Fibroblast of the aortic adventitia (primary cell): ENCODE data around the gene RBM5. TPM values are rescaled to one million over a fixed set of nuclear protein-coding genes. Genes with fewer than 3 reads are reported as not detected.

Experiments used
- DNase-seq: peaks from one replicate; pipeline ENCODE4 v3.0.0-alpha.2; 2010; ENCODE audit warnings: low read depth
- H3K4me3 ChIP-seq: 2 replicates; pipeline ENCODE4 v1.5.1; 2011; ENCODE audit warnings: low read depth, mild to moderate bottlenecking, control low read depth, low read length, moderate library complexity
- total RNA-seq: library from RNA; depleted of rRNA; stranded (reverse); fragments of >200 nt; gene quantifications from 2 replicates; pipeline ENCODE4 v1.2.3, GENCODE V29; 2012; ENCODE audit warnings: low replicate concordance
- TF ChIP-seq, protein P1 (sequence below): IDR thresholded peaks from 2 replicates; pipeline ENCODE4 v1.5.1; 2011; ENCODE audit warnings: mild to moderate bottlenecking, low read length, control low read depth, inconsistent platforms; ENCODE audit not compliant: insufficient read depth

Gene RBM5
- total RNA-seq, 1 donor, result 142 TPM

DNA sequence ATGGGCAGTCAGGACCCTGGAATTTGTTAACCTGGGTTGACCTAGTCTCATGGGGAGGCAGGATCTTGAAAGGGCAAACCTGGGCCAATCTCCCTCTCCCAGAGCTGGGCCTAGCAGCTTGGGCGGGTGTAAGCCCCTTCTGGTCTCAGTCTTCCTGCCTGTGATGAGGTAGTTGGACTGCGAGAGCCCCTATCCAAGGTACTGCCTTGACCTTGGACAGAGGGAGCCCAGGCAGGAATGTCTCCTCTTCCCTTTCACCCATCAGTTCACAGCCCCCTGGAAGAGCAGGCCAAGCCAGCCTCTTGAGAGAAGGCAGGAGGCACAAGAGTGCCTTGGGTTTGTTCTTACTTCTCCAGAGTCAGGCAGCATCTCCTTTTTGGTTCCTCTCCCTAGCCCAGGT lies 41.7 kb downstream of the RBM5 start:
- TF ChIP-seq, protein P1, sequence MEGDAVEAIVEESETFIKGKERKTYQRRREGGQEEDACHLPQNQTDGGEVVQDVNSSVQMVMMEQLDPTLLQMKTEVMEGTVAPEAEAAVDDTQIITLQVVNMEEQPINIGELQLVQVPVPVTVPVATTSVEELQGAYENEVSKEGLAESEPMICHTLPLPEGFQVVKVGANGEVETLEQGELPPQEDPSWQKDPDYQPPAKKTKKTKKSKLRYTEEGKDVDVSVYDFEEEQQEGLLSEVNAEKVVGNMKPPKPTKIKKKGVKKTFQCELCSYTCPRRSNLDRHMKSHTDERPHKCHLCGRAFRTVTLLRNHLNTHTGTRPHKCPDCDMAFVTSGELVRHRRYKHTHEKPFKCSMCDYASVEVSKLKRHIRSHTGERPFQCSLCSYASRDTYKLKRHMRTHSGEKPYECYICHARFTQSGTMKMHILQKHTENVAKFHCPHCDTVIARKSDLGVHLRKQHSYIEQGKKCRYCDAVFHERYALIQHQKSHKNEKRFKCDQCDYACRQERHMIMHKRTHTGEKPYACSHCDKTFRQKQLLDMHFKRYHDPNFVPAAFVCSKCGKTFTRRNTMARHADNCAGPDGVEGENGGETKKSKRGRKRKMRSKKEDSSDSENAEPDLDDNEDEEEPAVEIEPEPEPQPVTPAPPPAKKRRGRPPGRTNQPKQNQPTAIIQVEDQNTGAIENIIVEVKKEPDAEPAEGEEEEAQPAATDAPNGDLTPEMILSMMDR, result no peak
- DNase-seq, result no peak

DNA sequence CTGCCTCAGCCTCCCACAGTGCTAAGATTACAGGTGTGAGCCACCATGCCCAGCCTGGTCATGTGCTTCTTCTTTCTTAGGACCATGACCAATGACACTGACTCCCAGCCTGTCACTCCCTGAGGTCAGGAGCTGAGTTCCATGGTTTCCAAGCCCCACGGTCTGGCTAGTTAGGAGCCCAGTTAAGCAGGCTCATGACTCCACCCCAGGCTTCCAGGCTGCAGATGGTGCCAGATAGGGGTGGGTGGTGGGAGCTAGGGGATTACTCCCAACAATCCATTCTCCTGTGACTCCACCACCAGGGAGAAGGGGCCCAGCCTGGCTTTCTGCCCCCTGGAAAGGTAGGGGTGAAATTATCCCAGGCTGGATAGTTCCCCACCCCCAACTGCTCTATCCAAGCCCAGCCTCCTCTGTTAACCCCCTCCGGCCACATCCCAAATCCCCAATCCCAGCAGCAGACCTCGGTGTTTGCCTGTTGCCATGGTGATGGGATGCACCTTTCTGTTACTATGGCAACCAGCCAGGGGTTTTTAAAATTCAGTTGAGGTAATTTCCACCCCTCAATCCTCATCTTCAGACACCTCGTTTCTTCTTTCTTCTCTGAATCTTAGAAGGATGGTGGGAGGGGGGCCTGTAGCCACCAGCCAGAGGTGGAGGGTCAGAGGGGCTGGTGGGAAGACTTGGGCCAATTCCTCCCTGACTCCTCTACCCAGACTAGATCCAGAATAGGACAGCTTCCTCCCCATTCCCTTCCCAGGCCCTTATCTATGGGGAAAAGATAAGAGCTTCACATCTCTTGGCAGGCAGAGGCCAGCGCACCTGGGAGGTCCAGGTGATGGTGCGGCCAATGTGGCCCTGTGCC lies 43.9 kb downstream of the RBM5 start:
- no peak for DNase-seq
- no peak overlapping the region for H3K4me3 ChIP-seq
- TF ChIP-seq, protein P1, result no peak

More for the DNA sequence above, 41.7 kb downstream of the RBM5 start:
- H3K4me3 ChIP-seq, result no peak overlapping the region

DNA sequence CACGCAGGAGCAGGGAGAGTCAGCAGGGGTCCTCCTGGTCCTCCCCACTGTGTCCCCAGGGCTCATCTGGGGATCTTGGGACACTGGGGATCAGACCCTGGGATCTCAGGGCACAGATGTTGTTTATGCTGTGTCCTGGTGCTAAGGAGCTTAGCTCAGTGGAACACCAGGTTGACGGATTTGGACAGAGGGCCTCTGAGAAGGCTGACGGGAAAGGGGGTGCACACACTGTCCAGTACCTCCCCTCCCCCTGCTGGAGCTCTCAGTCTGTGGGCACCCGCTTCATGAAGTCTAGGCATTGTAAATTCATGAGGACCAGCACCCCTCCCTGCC lies 44.5 kb downstream of the RBM5 start:
- H3K4me3 ChIP-seq, result no peak overlapping the region
- TF ChIP-seq, protein P1, result no peak
- no peak for DNase-seq

DNA sequence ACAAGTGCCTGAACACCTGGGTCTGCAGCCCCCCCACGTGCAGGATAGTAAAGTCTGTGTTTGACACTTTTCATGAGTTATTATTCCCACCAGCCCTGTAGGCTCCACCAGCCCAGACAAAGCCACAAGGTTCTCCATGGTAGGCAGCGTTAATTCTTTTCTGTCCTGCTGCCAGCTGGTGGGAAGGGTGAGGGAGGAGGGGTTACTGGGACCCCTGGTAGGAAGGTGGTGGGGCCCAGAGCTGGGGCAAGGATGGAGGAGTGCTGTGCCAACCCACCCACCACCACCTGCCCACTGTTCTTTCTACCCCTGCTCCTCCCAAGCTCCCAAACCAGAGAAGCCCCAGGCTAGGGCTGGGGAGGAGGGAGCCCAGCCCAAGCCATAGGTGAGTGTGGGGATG lies 45.6 kb downstream of the RBM5 start:
- DNase-seq, result no peak
- no peak overlapping the region for H3K4me3 ChIP-seq
- TF ChIP-seq, protein P1, result no peak

DNA sequence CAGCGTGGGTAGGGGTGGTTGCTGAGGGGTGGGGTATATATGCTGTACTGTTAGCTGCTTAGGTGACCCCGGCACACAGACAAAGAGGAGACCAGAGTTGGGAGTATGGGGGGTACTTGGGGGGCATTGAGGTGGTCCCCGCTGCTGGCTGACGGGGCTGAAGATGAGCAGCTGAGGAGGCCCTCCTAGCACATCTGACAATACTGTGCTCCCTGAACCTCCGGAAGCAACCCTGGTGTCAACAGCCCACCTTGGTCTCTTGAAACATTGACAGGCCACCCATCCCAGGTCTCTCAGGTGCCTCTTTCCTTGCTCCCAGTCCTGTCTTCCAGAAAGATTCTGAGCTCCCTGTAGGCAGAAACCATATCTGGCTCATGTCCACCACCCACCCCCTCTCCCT lies 47.2 kb downstream of the RBM5 start:
- DNase-seq, result no peak
- H3K4me3 ChIP-seq, result no peak overlapping the region
- TF ChIP-seq, protein P1, result no peak

DNA sequence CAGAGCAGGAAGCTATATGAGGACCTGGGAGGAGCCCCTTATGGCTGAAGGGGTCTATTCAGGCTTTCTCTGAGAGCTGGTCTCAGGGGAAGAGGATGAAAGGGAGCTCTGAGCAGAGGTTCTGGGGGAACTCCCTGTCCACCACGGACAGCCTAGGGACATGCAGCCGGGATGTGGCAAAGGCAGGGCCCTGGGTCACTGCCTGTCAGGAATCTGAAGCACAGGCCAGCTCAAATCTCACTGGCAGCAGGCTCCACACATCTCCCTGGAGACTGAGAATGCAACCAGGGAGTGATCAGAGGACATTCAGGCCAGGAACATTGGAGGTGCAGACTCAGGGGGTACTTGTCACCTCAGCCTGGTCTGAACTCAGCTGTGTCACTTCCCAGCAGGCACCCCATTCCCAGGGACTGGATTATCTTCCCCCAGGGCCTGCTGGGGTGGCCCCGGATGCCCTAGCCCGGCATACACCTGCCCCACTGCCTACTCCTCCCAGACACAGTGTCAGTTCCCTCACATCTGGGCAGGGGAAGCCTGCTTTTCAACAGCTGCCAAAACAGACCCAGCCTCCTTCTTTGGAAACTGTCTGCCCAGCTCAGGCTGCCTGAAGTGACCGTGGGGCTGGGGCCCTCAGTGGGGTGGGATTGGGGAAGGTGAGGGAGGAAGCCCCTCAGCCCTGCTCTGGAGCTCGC lies 48.1 kb downstream of the RBM5 start:
- H3K4me3 ChIP-seq, result no peak overlapping the region
- DNase-seq, result no peak
- TF ChIP-seq, protein P1, result no peak
